8988T (cell line): Measurements from ENCODE around the gene MYO15B.
"Not testable (repeated sequence)": the region's sequence is repeated elsewhere in the genome, so short reads cannot be mapped to it uniquely, and the experiment has no call there.

ENCODE experiments used
- DNase-seq: peaks from one replicate; pipeline ENCODE4 v3.0.0; 2011

Gene MYO15B

DNA sequence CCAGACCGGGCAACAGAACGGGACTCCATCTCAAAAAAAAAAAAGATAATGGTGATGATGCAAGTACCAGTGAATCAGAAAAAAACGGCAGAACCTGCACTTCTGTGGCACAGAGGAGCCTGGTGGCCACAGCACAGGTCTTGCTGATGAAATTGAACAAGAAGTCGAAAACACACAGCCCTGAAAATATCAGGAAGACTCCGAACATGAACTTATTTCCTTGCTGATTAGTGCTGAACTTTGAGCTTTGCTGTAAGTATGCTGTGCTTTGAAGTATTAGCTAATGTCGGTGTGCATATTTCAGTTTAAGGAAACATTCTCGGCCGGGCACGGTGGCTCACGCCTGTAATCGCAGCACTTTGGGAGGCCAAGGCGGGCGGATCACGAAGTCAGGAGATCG lies 10.9 kb upstream of the MYO15B start:
- no peak for DNase-seq

DNA sequence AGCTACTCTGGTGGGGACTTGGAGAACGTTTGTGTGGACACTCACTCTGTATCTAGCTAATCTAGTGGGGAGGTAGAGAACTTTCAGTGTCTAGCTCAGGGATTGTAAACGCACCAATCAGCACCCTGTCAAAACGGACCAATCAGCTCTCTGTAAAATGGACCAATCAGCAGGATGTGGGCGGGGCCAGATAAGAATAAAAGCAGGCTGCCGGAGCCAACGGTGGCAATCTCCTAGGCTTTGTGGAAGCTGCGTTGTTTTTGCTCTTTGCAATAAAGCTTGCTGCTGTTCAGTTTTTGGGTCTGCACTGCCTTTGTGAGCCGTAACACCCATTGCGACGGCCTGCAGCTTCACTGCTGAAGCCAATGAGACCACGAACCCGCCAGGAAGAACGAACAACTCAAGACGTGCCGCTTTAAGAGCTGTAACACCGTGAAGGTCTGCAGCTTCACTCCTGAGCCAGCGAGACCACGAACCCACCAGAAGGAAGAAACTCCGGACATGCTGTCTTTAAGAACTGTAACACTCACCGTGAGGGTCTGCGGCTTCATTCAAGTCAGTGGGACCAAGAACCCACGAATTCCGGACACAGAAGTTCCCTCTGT lies 6.4 kb upstream of the MYO15B start:
- not testable (repeated sequence) for DNase-seq

DNA sequence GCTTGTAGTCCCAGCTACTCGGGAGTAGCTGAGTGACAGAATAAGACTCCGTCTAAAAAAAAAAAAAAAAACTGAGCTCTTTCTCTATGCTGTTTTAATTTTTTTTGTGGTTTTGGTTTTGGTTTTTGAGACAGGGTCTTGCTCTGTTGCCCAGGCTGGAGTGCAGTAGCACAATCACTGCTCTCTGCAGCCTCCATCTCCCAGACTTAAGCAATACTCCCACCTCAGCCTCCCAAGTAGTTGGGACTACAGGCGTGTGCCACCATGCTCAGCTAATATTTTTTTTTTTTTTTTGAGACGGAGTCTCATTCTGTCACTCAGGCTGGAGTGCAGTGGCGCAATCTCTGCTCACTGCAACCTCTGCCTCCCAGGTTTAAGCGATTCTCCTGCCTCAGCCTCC lies 4.4 kb upstream of the MYO15B start:
- not testable (repeated sequence) for DNase-seq

DNA sequence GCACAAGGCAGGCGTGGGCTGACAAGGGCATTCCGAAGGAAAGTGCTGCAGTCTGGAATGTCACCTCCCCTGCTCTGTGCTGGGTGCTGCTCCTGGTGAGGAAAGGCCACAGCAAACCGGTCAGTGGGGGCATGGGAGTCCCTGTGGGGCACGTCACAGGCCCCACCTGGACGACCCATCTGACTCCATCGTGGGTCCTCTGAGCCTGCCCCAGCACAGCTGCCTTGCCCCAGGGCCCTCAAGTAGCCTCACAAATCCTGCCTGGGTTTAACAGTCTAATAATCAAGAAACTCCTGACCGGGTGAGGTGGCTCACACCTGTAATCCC lies 2.8 kb upstream of the MYO15B start:
- DNase-seq, result no peak

DNA sequence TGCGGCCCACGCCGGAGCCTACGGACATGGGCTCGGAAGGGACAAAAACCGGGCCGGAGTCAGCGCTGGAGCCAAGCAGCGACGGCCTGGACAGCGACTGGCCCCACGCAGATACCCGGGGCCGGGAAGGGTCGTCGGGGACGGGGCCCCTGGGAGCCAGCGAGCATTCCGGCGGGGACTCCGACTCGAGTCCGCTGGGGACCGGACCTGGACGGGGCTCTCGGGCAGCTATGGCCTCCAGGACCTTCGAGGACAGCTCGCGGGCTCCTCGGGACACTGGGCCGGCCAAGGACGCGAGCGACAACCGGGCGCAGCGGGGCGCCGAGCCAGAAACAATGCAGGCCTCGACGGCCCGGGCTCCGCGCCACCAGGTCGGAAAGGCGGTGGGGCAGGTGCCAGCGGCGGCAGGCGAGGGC lies 1.0 kb downstream of the MYO15B start:
- DNase-seq, result no peak

DNA sequence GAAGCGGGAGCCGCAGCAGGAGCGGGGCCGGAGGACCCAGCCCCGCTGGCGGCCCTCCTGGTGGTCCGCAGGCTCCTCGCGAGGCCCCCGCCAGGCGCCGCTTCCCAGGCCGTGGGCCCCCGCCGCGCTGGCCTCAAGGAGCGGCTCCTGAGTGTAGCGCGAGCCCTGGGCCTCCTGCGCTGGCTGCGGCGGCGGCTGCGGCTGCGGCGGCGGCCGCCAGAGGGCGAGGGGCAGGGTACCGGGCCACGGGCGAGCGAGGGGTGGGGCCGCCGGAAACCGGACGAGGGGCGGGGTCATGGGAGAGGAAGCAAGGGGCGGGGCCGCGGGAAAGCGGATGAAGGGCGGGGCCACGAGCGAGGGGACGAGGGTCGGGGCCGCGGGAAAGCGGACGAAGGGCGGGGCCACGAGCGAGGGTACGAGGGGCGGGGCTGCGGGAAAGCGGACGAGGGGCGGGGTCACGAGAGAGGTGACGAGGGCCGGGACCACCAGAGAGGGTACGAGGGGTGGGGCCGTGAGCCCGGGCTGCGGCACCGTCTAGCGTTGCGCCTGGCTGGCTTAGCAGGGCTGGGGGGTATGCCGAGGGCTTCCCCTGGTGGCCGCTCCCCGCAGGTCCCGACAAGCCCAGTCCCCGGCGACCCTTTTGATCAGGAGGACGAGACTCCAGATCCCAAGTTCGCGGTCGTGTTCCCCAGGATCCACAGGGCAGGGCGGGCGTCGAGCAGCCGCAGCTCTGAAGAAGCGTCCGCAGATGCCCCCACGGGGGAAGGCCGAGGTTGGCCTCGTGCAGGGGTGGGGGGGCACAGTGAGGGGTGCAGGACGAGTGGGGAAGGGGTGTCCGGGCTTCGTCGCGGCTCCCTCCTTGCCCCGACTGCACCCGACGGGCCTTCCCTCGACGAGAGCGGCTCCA lies 1.7 kb downstream of the MYO15B start:
- DNase-seq, result peak; percentile 97

DNA sequence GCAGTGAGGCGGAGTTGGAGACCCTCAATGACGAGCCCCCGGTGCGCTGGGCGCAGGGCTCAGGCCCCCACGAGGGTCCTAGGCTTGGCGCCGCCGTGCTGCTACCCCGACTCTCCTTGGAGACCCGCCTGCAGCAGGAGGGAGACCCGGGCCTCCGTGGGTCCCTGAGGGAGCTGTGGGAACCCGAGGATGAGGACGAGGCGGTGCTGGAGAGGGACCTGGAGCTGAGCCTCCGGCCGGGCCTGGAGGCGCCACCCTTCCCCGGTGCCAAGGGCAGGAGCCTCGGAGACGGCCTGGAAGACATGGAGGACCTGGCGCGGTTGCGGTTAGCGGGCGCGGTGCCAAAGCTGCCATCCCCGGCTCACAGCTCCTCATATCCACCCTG lies 2.3 kb downstream of the MYO15B start:
- DNase-seq, result no peak

DNA sequence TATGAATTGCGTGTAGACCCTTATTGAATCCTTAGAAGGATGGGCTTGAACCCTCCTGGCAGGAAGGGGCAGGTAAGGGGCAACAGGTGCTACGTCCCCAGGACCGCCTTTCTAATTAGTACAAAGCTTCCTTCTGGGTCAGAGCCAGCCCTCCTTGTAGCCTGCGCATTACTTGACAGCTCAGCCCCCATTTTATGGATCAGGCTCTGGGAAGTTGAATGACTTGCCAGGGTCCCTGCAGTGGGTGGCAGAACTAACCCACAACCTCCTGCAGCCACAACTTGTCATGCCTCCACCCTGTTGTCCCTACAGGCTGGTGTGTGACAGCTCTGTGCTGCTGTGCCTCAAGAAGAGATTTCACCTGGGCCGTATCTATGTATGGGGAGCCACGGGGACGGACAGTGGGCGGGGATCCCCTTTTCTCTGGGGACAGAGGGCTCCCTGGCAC lies 2.7 kb downstream of the MYO15B start:
- DNase-seq, result no peak

DNA sequence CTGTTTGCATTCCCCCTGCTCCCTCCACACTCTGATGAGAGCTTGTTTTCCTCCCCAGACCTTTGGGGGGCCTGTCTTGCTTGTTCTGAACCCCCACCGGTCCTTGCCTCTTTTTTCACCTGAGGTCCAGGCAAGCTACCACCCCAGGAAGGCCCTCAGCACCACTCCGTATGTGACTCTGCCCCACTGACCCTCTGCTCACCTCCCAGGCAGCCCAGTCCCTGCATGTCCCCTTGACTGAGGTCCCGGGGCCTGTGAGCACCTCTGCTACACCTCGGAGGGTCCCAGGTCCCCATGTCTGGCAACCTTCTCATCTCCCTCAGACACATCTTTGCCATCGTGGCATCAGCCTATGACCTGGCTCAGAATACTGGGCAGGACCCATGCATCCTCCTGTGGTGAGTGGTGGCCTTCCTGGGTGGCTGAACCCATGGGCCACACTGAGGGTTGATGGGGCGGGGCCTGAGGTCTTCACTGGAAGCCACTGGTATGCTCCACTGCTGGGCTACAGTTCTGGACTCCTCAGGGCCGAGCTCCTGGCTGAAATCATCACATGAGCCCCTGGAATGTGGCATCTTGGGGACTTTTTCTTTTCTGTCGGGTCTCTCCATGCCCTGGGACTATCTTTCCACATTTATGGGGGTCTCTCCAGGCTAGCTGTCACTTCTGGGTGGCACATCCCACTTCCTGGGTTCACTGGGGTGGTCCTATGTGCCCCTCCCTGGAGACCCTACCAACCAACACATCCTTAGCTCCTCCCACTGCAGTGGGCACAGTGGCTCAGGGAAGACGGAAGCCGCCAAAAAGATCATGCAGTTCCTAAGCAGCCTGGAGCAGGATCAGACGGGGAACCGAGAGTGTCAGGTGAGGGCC lies 3.5 kb downstream of the MYO15B start:
- no peak for DNase-seq

DNA sequence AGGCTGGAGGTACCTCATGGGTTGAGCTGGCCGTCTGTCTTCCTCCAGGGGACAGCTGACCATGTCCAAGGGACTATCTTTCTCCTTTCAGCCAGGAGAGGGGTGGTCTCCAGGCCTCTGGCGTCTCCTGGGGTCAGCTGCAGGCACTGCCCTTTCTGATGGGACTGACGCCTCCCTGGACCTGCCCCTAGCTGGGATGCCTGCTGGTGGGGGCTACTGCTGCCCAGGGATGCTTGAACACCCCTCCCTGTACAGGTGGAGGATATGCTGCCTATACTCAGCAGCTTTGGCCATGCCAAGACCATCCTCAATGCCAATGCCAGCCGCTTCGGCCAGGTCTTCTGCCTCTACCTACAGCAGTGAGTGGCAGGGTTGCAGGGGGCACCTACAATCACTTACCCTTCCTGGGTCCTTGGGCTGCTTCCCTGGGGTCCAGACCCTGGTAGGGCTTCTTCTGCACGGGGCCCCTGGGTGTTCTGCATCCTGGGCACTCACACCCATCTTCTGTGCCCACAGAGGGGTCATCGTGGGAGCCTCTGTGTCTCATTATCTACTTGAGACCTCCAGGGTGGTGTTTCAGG lies 4.2 kb downstream of the MYO15B start:
- DNase-seq, result no peak

DNA sequence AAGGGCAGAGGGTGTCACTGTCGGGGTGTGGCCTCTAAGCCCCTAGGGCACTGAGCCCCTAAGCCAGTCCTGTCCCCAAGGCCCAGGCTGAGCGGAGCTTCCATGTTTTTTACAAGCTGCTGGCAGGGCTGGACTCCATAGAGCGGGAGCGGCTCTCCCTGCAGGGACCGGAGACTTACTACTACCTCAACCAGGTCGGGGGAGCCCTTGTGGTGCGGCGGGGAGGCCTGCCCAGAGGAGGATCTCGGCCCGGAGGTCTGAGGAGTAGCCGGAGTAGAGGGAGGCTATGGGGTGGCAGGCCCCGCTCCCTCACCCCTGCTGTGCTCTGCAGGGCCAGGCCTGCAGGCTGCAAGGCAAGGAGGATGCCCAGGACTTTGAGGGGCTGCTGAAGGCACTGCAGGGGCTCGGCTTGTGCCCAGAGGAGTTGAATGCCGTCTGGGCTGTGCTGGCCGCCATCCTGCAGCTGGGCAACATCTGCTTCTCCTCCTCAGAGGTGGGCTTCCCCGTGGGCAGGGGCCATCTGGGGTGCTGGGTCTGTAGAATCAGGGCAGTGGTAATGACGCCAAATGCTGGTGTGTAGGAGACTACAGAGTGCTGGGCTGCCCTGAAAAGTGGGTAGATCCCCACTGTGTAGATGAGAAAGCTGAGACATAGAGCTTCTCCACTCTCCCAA lies 4.9 kb downstream of the MYO15B start:
- no peak for DNase-seq

DNA sequence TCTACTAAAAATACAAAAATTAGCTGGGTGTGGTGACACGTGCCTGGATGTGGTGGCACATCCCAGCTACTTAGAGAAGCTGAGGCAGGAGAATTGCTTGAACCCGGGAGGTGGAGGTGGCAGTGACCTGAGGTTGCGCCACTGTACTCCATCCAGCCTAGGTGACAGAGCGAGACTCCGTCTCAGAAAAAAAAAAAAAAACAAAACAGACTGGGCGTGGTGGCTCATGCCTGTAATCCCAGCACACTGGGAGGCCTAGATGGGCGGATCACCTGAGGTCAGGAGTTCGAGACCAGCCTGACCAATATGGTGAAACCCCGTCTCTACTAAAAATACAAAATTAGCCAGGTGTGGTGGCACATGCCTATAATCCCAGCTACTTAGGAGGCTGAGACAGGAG lies 5.8 kb downstream of the MYO15B start:
- not testable (repeated sequence) for DNase-seq

DNA sequence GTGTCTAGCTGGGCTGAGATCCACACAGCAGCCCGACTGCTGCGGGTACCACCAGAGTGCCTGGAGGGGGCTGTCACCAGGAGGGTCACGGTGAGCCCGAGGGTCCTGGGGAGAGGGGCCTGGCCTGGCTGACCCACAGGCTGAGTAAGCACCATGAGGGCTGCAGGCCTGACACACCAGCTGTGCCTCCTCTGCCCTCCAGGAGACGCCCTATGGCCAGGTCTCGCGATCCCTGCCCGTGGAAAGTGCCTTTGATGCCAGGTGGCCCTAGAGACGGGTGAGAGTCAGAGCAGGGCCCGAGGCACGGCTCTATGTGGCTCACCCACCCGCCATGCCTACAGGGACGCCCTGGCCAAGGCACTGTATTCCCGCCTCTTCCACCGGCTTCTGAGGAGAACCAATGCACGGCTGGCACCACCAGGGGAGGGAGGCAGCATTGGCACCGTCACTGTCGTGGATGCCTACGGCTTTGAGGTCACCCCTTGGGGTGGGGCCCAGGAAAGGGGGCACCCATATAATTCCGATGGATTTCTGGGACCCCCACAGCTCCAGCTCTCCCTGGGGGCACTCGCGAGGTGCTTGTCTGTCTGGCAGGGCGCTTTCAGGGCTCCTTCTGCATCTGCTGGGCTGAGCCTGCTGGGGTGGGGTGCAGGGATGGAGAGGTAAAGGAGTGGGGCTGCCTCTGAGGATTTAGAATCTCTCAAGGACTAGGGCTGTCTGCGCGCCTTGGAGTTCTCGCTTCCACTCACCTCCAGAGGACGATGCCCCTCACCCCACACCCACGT lies 7.1 kb downstream of the MYO15B start:
- DNase-seq, result no peak

DNA sequence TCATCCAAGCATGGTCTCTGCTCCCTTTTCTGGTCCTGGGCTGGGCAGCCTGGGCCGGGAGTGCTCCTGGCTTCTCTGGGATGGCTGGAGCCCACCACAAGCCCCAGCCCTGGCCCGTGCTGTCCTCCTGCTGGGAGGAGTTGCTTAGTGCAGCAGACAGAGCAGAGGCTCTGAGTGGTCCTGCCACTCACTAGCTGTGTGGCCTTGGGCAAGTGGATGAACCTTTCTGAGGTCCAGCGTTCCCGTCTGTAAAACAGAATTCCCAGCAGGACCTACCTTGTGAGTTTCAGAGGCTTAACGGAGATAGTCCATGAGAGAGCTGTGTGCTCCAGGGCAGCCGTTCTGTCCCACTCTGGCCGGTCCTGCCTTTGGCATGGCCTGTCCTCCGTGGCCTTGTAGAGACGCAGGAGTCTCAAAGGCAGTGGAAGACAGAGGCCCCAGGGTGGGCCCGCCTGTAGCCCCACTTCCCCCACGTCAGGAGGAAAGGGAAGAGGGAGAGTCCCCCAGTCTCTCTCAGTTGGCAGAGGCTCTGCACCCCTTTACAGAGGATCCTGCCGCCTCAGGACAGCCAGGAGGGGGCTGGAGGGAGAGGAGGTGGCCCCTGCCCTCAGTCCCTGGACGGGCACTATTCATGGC lies 7.8 kb downstream of the MYO15B start:
- no peak for DNase-seq

DNA sequence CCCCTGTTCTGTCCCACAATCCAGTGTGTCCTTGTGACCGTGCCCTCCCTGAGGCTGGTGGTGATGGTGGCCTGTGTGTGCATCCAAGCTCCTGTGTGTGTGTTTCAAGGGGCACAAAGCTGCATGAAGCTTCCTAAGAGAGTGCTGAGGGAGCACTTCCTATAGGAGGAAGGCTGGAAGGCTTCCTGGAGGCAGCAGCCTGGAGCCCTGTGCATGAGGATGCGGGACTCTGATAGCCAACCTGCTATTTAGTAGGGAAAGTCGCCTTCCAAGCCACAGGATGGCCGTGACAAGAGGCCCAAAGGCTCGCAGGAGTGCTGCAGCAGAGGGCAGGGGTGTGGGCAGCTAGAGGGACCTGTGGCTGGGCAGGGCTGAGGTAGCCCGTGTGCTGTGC lies 8.3 kb downstream of the MYO15B start:
- DNase-seq, result no peak

DNA sequence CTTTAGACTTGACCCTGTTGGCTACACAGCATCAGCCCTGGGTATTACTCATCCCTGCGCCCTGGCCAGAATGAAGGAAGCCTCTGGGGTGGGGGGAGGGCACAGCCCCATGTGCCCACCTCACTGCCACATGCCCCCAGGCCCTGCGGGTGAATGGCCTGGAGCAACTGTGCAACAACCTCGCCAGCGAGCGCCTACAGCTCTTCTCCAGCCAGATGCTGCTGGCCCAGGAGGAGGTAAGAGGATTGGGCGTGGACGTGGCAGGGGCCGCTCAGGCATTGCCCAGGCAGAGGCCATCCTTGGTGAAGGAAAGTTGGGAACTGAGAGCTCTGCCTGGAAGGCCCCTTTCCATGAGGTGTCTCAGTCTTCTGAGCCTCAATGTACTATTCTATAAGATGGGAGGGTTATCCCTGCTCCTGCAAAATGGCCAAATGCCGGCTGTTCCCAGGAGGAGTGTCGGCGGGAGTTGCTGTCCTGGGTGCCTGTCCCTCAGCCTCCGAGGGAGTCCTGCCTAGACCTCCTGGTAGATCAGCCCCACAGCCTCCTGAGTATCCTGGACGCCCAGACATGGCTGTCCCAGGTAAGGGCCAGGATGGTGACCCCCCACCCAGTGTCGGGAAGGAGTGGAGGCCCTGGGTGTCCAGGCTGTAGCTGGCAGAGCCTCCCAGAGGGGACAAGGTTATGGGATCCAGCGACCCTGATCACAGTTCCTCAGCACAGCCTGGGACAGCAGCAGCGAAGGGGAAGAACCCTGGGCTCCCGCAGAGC lies 8.9 kb downstream of the MYO15B start:
- no peak for DNase-seq

DNA sequence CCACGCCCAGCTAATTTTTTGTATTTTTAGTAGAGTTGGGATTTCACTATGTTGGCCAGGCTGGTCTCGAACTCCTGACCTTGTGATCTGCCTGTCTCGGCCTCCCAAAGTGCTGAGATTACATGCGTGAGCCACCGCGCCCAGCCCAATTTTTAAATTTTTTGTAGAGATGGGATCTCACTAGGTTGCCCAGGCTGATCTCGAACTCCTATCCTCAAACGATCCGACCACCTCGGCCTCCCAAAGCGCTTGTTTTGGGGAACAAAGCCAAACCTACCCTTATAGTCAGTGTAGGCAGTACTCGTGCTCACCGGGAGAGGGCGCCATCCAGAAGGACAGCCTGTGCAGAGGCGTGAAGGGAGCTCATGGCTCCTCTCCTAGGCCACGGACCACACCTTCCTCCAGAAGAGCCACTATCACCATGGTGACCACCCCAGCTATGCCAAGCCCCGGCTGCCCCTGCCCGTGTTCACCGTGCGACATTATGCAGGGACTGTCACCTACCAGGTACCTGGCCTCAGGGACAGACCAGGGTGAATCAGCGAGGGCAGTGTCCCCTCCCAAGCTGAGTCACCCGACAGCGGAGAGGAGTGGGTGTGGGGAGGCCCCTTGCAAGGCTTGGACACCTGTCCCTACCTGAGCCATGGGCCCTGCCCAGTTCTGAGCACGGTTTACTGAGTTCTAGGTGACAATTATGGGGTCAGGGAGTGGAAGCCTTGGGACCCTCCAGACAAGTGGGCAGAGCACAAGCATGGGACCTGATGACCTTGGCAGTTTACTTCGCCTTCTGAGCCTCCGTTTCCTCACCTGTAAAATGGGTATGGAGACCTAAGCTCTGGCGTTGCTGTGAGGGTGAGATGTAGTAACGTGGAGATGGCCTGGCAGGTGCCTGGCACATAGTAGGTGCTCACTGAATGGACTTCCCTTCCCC lies 13.7 kb downstream of the MYO15B start:
- DNase-seq, result peak; percentile 68

DNA sequence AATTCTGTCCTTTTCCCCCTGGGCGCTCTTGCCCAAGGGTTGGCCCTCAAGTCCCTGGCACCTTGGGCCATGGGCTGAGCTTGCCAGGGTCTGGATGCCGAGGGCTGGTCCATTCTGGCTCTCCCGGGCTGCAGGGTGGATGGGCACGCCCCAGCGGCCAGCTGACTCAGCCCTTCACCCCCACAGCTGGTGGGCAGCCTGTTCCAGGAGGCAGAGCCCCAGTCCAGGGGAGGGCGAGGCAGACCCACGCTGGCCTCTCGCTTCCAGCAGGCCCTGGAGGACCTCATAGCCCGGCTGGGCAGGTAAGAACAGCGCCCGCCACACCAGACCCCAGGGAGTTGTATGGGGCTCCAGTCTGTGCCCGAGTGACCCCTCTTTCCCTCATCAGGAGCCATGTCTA lies 15.0 kb downstream of the MYO15B start:
- DNase-seq, result no peak

DNA sequence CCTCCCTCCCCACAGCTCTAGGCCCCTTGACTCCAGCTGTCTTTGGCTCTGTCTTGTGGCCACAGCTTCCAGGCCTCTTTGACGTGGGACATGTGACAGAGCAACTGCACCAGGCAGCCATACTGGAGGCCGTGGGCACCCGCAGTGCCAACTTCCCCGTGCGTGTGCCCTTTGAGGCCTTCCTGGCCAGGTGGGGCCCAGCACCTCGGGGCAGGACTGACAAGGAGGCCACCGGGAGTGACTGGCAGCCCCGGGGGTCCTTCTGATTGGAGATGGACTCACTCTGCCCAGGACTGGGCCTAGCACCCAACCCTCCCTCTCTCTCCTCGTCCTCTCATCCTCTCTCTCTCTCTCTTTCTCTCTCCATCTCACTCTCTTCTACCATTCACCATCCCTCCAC lies 15.5 kb downstream of the MYO15B start:
- no peak for DNase-seq
